Natural killer cell (primary cell): ENCODE results near the gene MBOAT7. TPM values are rescaled to one million over a fixed set of nuclear protein-coding genes. Genes with fewer than 3 reads are reported as not detected.

ENCODE experiments used
- ATAC-seq, 3 donors: fragments of 150-1000 bp in 2 of 3; fragments of 200-7000 bp in 1 of 3; cut with Tn5 transposase; 1 replicate in 1 of 3; 2 replicates in 2 of 3; pipeline ENCODE4 v1.10.0; 2021; ENCODE audit warnings: mild to moderate bottlenecking in 2 of 3, moderate library complexity in 2 of 3
- DNase-seq, 2 donors: peaks; one replicate each; pipeline versions ENCODE4 v3.0.0 to v3.0.0-alpha.2; 2013 to 2021; ENCODE audit warnings: mixed read lengths in 1 of 2
- H3K27ac ChIP-seq: one replicate; pipeline ENCODE4 v1.5.1; 2013; ENCODE audit warnings: mild to moderate bottlenecking, low read length
- H3K27me3 ChIP-seq: one replicate; pipeline ENCODE4 v1.6.1; 2013; ENCODE audit warnings: low read length; ENCODE audit not compliant: control insufficient read depth, insufficient read depth
- H3K36me3 ChIP-seq: one replicate; pipeline ENCODE4 v1.6.1; 2013; ENCODE audit warnings: low read length; ENCODE audit not compliant: control insufficient read depth, insufficient read depth
- H3K4me1 ChIP-seq: one replicate; pipeline ENCODE4 v1.6.1; 2013; ENCODE audit warnings: low read length; ENCODE audit not compliant: control insufficient read depth, insufficient read depth
- H3K4me3 ChIP-seq: one replicate; pipeline ENCODE4 v1.5.1; 2013; ENCODE audit warnings: low read length
- H3K9me3 ChIP-seq: one replicate; pipeline ENCODE4 v1.6.1; 2013; ENCODE audit warnings: low read length; ENCODE audit not compliant: control insufficient read depth, insufficient read depth
- H3K27ac Mint-ChIP-seq, 2 donors: one replicate each; pipeline ENCODE4 v1.8.0; 2022; ENCODE audit warnings: mild to moderate bottlenecking in 2 of 2, mixed read lengths in 2 of 2, moderate library complexity in 1 of 2
- H3K27me3 Mint-ChIP-seq, 2 donors: one replicate each; pipeline ENCODE4 v1.8.0; 2022; ENCODE audit warnings: low read depth in 2 of 2, mixed read lengths in 2 of 2
- H3K36me3 Mint-ChIP-seq: one replicate; pipeline ENCODE4 v1.8.0; 2022; ENCODE audit warnings: mixed read lengths
- H3K4me1 Mint-ChIP-seq, 2 donors: one replicate each; pipeline ENCODE4 v1.8.0; 2022; ENCODE audit warnings: mixed read lengths in 2 of 2
- H3K4me3 Mint-ChIP-seq: one replicate; pipeline ENCODE4 v1.8.0; 2022; ENCODE audit warnings: mild to moderate bottlenecking, moderate library complexity, mixed read lengths
- H3K9me3 Mint-ChIP-seq, 2 donors: one replicate each; pipeline ENCODE4 v1.8.0; 2022; ENCODE audit warnings: mixed read lengths in 2 of 2
- CTCF ChIP-seq: fragments of 200-600 bp; IDR thresholded peaks from one replicate; pipeline ENCODE4 v1.8.0; 2022; ENCODE audit warnings: antibody characterized with exemption
- WGBS: methylation state at CpG from one replicate; pipeline ENCODE4 v1.1.7; 2013; ENCODE audit warnings: missing lambda C conversion rate; ENCODE audit not compliant: insufficient coverage; 5-methylcytosine and 5-hydroxymethylcytosine counted together
- intact Hi-C: fragments of 100-400 bp; cut with micrococcal nuclease; formaldehyde crosslinking; loops from one replicate; pipeline ENCODE4 v1.14.2; 2022
- total RNA-seq, 4 donors: library from RNA; stranded (reverse); fragments of 120-200 nt in 1 of 4; gene quantifications; one replicate each; pipeline versions ENCODE4 v1.2.3 to v1.2.4, GENCODE V29; 2013 to 2022

The MBOAT7 gene
- total RNA-seq, 3 donors from 2014 or later (not counting 1 experiment from before 2014, with no cell fraction given), result 24.1 to 53.9 (median 31.2) TPM

DNA sequence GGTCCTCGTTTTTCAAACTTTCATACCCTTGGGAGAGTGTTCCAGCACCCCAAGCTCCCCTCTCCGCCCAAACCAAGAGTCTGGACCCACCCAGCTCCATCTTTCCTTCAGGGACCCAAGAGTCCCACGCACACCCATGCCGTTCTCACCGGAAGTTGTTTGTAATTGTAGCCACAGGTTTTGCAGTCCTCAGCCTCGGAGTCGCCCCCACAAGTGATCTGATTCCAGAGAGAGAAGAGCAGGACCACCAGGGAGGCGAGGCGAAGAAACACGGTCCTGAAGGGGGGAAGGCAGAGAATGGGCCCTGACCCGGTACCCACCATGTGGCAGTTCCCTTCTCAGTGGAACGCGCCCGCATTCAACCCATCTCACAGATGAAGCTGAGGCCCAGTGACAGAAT lies 26.5 kb downstream of the MBOAT7 start:
- peaks cover 56 to 70% of the 10 kb centered on the region in 2 donors for H3K4me1 Mint-ChIP-seq

DNA sequence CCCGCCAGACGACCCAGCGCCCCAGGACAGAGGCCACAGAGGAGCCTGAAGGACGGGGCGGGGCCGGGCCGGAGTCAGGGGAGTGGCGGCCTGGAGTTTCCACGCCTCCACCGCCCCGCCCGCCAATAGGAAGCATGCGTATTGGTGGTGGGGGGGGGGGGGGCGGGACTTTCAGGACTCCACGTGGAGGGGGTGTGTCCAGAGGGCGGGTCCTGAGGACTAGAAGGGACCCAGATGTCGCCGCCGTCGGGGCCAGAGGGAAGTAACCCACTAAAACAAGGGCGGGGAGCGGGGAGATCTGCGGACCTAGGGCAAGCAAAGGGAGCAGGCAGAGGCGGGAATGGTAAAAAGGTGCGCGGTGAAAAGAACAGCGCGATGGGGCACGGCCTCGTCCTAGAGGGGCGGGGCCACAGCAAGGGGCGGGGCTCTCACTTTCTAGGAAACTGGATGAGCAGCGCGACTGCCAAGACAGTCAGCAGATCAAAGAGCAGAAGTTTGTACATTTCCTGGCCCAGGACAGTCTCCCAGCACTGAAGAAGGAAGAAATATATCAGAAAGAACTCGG lies 27.1 kb downstream of the MBOAT7 start:
- peaks cover 56 to 70% of the 10 kb centered on the region in 2 donors for H3K4me1 Mint-ChIP-seq
- ATAC-seq (peak; percentile 31 to 48 (median 33)), DNase-seq (peak; percentile 74 to 84)
- 4% methylated on average over 34 of the region's 35 CpGs for whole genome bisulfite sequencing
- Histone ChIP-seq H3K4me3 (peak overlapping the region; percentile 35), H3K9me3 (no peaks in the 10 kb centered on the region), H3K27me3 (no peaks in the 10 kb centered on the region), H3K27ac (no peak overlapping the region), H3K4me1 (peaks cover 62% of the 10 kb centered on the region), H3K36me3 (peaks cover 5% of the 10 kb centered on the region)
- H3K9me3 Mint-ChIP-seq, result no peaks in the 10 kb centered on the region
- no peaks in the 10 kb centered on the region for H3K36me3 Mint-ChIP-seq
- H3K27me3 Mint-ChIP-seq, result no peaks in the 10 kb centered on the region
- intact Hi-C loops, result no loop called here
- H3K4me3 Mint-ChIP-seq, result peak overlapping the region; percentile 90
- H3K27ac Mint-ChIP-seq, result peak overlapping the region; percentile 46 to 58
- no peak for TF ChIP-seq CTCF

More for the DNA sequence above, 26.5 kb downstream of the MBOAT7 start:
- intact Hi-C loops, result no loop called here
- H3K36me3 Mint-ChIP-seq, result no peaks in the 10 kb centered on the region
- no peak overlapping the region for H3K4me3 ChIP-seq
- ATAC-seq, result no peak
- H3K27me3 Mint-ChIP-seq, result no peaks in the 10 kb centered on the region
- H3K27me3 ChIP-seq, result no peaks in the 10 kb centered on the region
- H3K27ac ChIP-seq, result no peak overlapping the region
- no peak for TF ChIP-seq CTCF
- peaks cover 4% of the 10 kb centered on the region for H3K36me3 ChIP-seq
- H3K4me3 Mint-ChIP-seq, result peak overlapping the region; percentile 90
- H3K9me3 ChIP-seq, result no peaks in the 10 kb centered on the region
- H3K4me1 ChIP-seq, result peaks cover 62% of the 10 kb centered on the region
- DNase-seq, result no peak
- peak overlapping the region; percentile 46 to 58 for H3K27ac Mint-ChIP-seq
- H3K9me3 Mint-ChIP-seq, result no peaks in the 10 kb centered on the region
- 72% methylated on average over 14 of the region's 14 CpGs for WGBS

- H3K4me3 ChIP-seq, result no peak overlapping the region
- no peak overlapping the region for H3K27ac ChIP-seq
- Mint-ChIP-seq H3K27me3 (no peaks in the 10 kb centered on the region), H3K36me3 (no peaks in the 10 kb centered on the region), H3K27ac (peak overlapping the region; percentile 99 to 100), H3K4me1 (peaks cover 61 to 76% of the 10 kb centered on the region in 2 donors), H3K4me3 (peak overlapping the region; percentile 100), H3K9me3 (no peaks in the 10 kb centered on the region)
- H3K9me3 ChIP-seq, result no peaks in the 10 kb centered on the region
- WGBS, result 77% methylated on average over 13 of the region's 13 CpGs
- intact Hi-C loops, result no loop called here
- H3K4me1 ChIP-seq, result peaks cover 62% of the 10 kb centered on the region
- no peak for ATAC-seq
- no peak for TF ChIP-seq CTCF
- no peaks in the 10 kb centered on the region for H3K27me3 ChIP-seq
- peaks cover 19% of the 10 kb centered on the region for H3K36me3 ChIP-seq
- DNase-seq, result no peak
Measured at GRCh38 chr19:54160854-54161253, 28.5 kb downstream of the MBOAT7 start.
